ENCODE results near the gene HOXA4.
A peak's percentile ranks its signal among the peaks of the same experiment; 100 is the strongest.

GRCh38 chr7:27168265-27168947, 37.8 kb upstream of the HOXA4 start:
- TF ChIP-seq CTCF (IDR thresholded peaks at IDR 0.05; ENCODE audit: poor library complexity) (no peak), EZH2 (IDR thresholded peaks at IDR 0.05; ENCODE audit: borderline replicate concordance) (peak; percentile 13), EZH2phosphoT487 (IDR thresholded peaks at IDR 0.05; ENCODE audit: low read depth, severe bottlenecking, unreplicated experiment) (peak; percentile 78)
